Stimulated activated CD8-positive, alpha-beta memory T cell treated with anti-CD3 and anti-CD28 coated beads, Interleukin-7, amount 100 ng/mL, for 24 hours (primary cell): ENCODE results near the gene OR52B2.

ENCODE experiments used
- DNase-seq: peaks from one replicate; pipeline ENCODE4 v3.0.0-alpha.2; 2020; ENCODE audit warnings: low read depth

OR52B2 gene

DNA sequence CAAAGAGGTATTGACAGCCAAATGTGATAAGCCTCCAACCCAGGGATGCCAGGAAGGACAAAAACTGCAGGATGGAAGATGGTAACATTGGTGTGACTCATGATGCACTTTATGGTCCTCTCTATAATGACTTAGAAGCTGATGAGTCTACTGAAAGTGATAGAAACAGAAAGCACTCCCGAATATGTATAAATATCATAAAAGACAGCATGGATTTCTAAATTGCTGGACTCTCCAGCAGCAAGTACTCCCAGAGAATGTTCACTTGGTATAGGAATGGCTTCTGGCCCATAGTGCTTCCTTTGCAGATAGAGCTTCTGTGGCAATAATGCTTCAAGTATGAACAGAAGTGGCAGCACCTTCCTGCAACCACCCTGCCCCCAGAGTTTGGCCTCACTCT lies at the start of gene OR52B2:
TSS of gene OR52B2 (minus strand) at position 101 of the 400 bp plus-strand sequence. CDS start at position 101, 0 bp downstream.
- no peak for DNase-seq

DNA sequence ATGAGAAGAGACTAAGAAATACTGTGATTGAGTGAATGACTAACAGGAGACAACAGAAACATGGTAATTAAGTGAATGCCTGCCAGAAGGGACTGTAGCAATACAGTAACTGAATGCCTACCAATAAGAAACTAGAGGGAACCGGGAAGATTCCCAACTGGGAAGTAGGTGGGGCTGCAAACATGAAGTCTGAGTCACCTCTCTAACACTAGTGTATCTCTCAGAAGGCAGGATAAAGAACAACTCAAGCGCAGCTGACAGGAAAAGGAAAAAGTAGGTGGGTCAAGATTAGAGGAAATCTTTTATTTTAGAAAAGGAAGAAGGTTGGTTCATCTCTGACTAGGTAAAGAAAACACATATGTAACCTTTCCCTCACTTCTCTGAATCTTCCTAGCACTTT lies 49.2 kb upstream of the OR52B2 start:
- DNase-seq: no peak

DNA sequence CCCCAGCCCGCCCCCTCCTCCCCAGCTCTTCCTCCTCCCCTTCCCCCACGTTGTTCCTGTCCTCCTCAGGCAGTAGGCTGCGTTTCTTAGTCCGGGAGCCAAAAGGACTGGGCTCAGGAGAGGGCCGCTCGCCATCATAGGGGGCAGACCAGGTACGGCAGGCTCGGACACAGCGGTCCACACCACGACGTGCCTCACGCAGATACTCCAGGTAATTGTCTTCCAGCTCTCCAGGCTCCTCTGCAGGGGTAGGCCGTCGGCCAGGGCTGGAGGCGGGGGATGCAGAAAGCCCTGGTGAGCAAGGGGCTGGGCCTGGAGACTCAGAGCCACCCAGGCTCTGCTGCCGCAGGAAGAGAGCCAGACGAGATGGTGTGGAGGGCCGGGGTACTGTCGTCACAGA lies 47.6 kb upstream of the OR52B2 start:
- no peak for DNase-seq

DNA sequence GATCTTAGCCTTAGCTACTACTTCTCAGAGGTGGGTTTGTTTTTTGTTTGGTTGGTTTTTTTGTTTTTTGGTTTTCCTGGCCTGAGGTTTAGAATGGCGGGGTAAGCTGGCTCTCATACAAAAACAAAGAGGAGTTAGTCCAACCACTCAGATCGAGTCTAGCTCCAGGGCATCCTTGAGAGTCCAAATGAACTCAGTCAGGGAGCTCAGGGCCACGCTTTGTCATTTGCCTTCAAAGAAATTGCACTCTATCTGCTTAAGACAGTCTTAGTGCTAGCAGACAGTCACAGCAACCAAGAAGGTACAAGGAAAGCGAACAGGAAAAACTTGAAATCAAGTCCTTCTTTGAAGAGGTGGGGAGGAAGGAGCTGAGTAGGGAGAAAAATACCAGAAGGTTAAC lies 46.4 kb upstream of the OR52B2 start:
- DNase-seq: no peak

DNA sequence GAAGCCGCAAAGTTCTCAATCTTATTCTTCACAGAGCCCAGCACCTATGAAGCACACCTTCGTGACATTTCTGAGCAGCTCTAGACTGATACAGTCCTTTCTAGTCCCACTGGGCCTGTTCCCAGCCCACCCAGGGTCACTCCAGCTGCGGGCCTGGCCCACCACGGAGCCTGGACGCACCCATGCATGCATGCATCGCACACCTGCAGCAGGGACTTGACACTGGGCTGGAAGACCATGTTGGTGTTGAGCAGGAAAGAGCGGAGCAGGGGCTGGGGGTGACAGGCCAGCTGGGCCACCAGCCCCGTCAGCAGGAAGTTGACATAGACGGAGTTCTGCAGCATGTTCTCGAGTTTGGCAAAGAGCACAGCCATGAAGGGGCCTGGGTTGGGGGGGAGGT lies 44.4 kb upstream of the OR52B2 start:
- no peak for DNase-seq

DNA sequence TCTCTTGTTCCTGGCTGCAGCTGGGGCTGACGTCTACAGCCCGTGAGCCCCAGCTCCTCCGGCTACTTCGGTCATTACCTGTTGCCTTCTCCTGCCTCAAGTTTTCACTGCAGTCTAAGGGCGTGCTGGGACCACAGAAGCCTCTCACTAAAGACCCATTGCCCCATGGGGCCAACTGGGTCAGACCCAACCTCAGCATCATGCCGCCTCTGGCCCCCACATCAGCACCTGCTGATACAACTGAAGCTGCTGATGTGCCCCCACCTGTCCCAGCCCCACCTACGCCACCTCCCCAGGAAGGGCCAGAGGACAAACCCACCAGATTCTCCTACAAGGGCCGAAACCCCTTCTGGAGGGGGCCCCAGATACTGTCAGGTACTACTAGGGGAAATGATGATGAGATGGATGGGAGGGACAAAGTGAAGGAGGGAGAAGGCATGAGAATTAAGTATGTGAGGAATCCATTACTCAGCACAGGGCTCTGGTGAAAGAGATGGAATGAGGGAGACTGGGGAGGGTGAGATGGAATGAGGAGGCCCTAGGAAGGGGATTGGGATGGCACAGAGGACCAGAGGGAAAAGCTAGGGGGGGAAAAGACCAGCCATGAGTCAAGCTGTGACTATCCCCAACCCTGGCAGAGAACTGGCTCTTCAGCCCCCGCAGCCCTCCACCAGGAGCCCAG lies 40.3 kb upstream of the OR52B2 start:
- DNase-seq: no peak

DNA sequence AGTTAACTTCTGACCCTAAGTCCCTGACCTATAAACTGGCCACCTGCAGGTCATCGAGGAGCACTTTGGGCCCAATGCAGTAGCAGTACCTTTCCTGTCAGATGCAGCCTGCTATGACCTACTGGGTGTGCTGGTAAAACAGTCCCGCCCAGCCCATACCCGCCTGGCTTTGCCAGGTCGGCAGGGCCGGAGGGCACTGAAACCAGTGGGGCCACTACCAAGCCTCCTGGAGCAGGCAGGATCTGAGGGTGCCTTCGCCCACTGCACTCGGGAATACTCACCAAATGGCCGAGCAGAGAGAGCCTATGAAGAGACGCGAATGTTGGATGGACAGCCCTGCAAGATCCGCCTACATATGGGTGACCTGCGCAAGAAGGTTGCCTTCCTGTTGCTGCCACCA lies 39.7 kb upstream of the OR52B2 start:
- DNase-seq: no peak

DNA sequence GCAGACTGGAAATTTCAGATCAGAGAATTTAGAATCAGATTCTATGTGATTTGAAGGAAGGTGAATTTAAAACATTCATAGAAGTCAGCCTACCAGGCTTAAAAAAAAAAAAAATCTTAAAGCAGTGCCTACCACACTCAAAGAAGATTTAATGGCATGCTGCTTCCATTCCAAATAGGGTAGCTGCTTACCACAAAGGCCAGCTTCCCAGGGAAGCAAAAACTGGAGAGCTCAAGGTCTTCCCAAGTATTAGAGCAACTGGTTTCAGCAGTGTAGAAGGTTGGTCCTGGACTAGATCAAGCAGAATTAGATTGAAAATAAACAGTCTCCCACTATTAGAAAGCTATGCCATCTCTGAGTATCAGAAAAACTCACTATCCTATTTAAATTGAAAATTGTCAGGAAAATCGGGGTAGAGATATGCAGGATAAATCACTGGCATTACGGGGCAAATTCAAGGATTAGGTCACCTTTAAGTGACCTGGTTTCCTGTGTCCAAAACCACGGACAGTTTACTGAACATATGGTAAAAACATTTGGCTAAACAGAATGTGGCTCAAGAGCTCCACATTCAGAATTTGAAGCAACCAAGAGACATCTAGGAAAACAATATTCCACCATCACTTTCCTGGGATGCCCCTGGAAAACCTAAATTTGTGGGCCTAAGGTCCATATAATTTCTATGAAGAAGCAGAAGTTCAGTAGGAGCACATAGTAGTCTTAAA lies 36.5 kb upstream of the OR52B2 start:
- DNase-seq: no peak

DNA sequence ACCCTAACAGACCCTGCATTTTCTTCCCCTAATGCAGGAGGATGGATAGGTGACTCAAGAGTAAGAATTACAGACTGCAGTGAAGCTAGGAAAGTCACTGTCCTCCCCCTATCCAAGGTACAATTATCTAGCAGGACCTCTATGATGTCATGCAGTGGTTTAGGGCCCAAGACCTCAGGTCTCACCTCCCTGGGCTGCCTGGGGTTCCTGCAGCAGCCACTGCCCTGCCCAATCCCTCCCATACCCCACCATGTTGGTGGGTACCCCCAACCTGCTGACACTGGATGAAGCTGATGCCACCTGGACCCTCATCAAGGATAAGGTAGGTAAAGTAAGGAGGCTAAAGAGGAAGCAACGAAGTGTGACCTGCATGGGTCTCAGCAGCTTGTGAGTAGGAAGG lies 35.2 kb upstream of the OR52B2 start, which contains the start of gene C11orf42:
TSS of gene C11orf42 (plus strand) at position 192 of the 400 bp plus-strand sequence. CDS start at position 251, 59 bp downstream.
- no peak for DNase-seq

DNA sequence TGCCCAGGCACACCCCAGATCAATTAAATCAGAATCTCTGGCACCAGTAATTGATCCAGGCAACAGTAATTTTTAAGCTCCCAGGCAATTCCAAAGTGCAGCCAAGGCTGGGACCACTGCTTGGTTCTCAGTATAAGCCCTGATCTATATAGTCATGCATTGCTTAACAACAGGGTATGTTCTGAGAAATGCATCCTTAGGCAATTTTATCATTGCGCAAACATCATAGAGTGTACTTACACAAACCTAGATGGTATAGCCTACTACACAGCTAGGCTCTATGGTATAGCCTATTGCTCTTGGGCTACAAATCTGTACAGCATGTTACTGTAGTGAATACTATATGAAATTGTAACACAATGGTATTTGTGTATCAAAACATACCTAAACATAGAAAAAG lies 34.6 kb upstream of the OR52B2 start:
- no peak for DNase-seq

DNA sequence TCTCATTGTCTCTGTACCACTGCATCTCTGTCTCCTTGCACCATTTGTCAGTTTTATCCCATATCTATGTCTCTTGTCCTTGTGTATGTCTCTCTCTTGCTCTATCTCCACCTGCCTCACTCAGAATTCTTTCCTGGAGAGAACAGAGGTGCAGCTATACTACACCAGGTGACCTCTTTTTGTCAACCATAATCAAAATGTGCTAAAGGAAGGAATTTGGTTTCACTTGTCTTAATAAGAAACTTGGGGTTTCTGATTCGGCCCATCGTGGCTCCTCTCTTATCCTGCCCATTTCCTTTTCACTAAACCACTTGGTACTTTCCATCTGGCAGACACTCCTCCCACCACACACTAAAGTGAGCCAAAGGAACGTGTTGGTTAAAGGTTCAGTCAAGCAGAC lies 33.2 kb upstream of the OR52B2 start:
- no peak for DNase-seq

DNA sequence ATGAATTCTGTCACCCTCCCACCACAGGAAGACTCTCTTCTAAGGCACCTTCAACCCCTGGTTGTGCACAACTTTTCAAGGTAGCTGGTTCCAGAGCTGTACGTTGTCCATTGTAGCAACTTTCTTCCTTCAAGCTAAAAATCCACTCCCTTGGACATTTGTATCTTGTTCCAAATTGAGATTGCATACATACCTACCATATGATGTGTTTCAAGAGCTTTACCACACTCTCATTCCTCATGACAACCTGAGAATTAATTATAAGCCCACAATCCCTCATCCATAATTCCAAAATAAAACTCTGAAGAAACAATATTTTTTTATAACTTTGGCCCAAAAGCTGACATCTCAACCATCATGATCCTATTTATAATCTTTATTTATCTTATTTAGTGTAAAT lies 31.9 kb upstream of the OR52B2 start:
- no peak for DNase-seq

DNA sequence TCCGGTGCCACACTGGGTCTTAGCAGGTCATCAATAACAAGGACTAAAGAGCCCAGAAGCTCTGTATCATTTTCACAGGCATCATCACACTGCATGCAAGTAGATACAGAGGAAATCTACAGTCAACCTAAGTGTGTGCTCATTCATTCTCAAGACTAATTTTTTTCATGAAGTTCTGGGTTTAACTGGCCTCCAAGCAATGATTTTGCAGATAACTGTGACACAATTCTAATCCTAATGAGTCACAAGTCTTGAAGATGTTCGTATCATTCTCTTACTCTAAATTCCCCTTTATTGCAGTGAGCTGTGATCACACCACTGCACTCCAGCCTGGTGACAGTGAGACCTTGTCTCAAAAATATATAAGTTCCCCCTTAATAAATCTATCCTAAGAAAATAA lies 31.4 kb upstream of the OR52B2 start:
- no peak for DNase-seq

DNA sequence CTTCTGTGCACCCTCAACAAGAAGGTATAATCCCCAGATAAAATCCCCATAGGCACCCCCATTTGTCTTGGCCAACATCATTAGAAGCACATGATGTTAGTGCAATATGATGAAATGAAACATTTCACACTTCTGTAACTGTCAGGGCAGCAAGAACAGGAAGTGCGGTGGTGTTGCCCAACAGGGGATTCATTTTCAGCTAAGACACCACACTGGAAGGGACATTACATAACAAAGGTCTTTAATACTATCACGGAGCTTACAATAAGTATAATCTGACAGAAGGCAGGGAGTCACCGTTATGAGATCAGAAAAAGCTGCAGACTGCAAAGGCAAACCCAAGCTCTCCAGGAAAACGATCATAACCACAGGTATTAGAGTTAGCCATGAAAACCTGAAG lies 30.8 kb upstream of the OR52B2 start:
- no peak for DNase-seq

DNA sequence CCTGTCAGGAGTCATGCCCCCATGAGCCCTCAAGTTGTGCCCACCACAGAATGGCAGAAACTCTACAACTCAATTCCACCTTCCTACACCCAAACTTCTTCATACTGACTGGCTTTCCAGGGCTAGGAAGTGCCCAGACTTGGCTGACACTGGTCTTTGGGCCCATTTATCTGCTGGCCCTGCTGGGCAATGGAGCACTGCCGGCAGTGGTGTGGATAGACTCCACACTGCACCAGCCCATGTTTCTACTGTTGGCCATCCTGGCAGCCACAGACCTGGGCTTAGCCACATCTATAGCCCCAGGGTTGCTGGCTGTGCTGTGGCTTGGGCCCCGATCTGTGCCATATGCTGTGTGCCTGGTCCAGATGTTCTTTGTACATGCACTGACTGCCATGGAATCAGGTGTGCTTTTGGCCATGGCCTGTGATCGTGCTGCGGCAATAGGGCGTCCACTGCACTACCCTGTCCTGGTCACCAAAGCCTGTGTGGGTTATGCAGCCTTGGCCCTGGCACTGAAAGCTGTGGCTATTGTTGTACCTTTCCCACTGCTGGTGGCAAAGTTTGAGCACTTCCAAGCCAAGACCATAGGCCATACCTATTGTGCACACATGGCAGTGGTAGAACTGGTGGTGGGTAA lies 29.2 kb upstream of the OR52B2 start, which contains the start of gene OR52W1:
TSS of gene OR52W1 (plus strand) at position 51 of the 637 bp plus-strand sequence. CDS start at position 51, 0 bp downstream.
- no peak for DNase-seq

DNA sequence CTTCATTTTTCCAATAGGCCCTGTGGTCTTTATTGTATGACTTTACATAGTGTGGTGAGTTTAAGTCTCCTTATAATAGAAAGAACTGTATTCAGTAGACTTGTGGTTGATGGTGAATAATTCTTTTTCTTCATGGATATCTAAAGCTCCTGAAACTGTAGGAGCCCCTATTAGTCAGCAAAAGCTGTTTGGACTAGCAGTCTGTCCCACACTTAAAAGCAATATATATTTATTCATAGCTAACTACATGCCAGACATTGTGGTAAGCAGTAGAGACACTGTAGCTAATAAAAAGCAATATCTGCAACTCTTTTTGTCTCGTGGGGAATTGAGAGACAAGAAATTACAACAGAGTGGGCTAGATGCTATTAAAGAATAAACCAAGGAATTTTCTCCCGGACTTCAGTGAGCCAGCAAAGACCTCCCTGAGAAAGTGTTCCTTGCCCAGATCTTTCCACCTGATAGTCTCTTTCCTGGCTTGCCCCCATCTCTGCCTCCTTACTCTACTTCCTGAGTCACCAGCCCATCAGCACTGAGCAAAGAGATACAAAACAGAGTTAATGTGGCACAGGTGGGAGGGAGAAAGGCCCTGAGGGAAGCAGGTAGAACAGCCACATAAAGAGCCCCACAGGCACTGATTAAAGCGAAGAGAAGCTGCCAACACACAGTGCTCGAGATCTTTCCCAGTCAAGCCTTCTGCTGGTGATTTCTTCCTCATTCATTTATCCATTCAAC lies 27.5 kb upstream of the OR52B2 start:
- no peak for DNase-seq

DNA sequence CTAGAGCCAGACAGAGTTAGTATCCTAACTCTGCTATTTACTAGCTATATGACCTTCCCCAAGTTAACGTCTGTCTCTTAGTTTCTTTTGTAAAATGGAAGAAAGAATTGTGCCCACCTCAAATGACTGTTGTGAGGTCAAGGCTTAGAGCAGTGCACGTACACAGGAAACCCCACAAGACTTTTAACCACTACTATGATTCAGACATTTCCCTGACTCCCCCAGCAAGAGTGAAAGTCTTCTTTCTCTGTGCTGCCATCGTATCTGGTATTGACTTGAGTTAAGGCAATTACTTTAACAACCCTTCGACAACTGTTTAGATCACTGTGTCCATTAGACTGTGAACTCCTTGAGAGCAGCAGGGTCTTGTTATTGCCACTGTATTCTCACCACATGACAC lies 26.3 kb upstream of the OR52B2 start:
- DNase-seq: no peak

DNA sequence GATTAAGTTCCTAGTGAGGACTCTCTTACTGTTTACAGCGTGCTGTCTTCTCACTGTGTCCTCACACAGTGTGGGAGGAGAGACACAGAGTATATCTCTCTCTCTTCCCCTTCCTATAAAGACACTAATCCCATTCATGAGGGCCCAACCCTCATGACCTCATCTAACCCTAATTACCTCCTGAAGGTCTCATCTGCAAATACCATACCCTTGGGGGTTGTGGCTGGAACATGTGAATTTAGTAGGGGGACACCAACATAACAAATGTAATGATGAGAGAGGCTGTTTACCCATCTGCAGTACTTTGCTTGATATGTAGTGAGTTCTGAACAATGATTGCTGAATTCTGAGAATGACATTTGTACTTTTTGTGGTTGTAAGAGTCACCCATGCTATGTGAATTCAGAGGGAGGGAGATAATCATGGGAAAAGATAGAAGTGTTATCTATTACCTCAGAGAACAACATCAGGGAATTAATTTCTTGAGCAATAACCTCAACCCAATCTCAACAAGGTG lies 24.0 kb upstream of the OR52B2 start:
- no peak for DNase-seq

DNA sequence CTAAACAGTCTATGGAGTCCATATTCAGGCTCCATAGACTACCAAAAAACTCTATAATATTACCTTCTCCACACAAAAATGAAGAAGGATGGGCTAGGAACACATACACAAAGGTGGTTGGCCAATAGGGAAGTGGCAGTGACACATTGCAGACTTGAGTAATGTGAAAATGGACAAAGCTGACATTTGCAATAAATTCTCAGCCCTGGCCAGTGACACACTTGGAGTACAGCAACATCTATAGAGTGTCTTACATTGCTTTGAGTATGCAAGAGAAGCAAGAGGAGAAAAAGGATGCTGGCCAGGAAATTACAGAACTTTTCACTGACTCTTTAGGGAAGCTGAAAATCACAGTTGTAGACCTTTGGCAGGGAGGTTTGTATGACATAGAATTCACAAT lies 21.6 kb upstream of the OR52B2 start:
- no peak for DNase-seq

DNA sequence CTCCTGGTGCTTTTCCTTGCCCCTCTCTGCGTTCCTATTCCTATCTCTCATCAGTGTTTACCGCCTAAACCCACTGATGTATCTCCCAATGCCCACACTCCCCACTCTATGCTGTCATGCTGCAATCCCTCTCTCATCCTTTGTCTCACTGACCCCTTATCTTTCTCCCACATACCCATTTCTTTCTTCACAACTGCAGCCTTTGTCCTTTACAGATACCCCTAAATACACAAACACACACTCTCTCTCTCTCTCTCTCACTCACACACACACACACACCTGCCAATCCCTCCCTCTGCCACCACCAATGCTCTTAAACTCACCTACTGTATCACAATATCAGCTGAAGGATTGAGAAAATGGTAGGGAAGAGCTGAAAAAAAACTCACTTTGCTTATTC lies 5.3 kb upstream of the OR52B2 start:
- DNase-seq: no peak

DNA sequence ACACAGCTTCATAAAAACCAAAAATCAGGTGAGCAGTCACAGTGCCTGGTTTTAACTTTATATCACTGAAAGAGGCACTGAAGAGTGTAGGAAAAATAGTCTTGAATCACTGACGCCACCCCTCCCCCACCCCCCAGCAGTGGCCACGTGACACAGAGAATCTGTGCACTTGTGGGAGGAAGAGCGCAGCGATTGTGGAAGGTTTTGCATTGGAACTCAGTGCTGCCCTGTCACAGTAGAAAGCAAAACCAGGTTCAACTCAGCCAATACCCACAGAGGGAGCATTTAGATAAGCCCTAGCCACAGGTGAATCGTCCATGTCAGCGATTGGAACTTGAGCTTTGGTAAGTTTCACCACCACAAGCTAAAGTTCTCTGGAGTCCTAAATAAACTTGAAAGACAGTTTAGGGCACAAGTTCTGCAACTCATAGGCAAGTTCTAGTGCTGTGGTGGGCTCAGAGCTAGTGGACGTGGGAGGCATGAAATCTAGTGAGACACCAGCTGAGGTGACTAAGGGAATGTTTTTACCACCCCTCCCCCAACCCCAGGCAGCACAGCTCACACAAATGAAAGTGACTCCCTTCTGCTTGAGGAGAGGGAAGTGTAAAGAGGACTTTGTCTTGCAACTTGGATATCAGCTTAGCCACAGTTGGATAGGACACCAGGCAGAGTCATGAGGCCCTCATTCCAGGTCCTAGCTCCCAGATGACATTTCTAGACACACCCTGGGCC lies 13.3 kb downstream of the OR52B2 start:
- no peak for DNase-seq

DNA sequence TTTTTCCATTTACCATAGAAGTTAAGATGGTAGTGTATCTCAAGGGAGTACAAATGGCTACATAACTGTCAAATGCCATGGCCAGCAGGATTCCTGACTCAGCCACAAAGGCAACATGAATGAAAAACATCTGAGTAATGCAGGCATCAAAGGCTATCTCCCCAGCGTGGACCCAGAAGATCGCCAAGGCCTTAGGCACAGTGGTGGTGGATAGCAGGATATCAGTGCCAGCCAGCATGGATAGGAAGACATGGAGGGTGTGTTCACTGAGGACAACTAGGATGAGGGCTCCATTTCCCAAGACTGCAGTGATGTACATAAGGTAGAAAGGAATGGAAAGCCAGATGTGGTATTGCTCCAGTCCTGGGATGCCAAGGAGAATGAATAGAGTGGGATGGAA lies 18.0 kb downstream of the OR52B2 start:
- DNase-seq: no peak
